ENCODE data around the gene IRF7. TPM values are rescaled to one million over a fixed set of nuclear protein-coding genes. Genes with fewer than 3 reads are reported as not detected.
A peak's percentile ranks its signal among the peaks of the same experiment; 100 is the strongest.

The IRF7 gene
- polyA plus RNA-seq, 1 experiment: 2.4 TPM

DNA sequence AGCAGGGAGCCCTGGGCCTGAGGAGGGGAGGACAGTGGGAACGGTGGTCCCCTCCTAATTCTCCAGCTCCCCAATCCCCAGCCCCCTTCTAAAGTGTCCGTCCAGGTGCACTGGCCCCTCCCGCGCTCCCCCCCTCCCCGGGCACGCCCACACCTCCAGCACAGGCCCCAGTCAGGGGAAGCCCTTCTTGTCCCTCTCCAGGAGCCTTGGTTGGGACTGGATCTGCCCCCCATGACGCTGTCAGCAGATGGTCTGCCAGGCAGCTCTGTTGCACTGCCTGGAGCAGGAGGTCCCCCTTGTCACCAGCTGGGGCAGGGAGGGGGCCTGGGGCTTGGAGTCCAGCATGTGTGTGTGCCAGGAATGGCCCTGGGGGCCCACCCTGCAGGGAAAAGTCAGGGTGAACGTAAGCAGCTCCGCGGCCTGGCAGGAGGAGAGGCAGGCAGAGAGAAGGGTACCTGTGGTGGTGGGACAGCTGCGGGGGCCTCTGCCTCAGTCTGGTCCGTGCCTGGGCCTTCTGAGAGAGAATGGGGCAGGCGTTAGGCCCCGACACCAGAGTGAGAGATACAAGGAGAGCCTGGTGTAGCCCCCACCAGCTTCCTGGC lies 1.6 kb downstream of the IRF7 start:
- Histone ChIP-seq H3K4me3 (ENCODE audit: low read depth, low read length) (no peak overlapping the region), H3K27me3 (ENCODE audit: control insufficient read depth, insufficient read depth, low read length) (no peaks in the 10 kb centered on the region), H3K9me3 (ENCODE audit: control insufficient read depth, insufficient read depth, low read length) (no peaks in the 10 kb centered on the region; the same call in 1 of the 2 replicates), H3K27ac (ENCODE audit: low read depth, low read length) (no peak overlapping the region)
- ChIA-PET POLR2A (interaction anchor here (0.7 kb wide), 1 partner anchor 26 kb away, joined by 4 read pairs; no protein-coding TSS in a partner anchor), CTCF (no interaction called here)
- TF ChIP-seq, protein P1, sequence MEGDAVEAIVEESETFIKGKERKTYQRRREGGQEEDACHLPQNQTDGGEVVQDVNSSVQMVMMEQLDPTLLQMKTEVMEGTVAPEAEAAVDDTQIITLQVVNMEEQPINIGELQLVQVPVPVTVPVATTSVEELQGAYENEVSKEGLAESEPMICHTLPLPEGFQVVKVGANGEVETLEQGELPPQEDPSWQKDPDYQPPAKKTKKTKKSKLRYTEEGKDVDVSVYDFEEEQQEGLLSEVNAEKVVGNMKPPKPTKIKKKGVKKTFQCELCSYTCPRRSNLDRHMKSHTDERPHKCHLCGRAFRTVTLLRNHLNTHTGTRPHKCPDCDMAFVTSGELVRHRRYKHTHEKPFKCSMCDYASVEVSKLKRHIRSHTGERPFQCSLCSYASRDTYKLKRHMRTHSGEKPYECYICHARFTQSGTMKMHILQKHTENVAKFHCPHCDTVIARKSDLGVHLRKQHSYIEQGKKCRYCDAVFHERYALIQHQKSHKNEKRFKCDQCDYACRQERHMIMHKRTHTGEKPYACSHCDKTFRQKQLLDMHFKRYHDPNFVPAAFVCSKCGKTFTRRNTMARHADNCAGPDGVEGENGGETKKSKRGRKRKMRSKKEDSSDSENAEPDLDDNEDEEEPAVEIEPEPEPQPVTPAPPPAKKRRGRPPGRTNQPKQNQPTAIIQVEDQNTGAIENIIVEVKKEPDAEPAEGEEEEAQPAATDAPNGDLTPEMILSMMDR (IDR thresholded peaks at IDR 0.05; ENCODE audit: low read depth, low read length): no peak
- DNase-seq (ENCODE audit: low read depth, low spot score): no peak

DNA sequence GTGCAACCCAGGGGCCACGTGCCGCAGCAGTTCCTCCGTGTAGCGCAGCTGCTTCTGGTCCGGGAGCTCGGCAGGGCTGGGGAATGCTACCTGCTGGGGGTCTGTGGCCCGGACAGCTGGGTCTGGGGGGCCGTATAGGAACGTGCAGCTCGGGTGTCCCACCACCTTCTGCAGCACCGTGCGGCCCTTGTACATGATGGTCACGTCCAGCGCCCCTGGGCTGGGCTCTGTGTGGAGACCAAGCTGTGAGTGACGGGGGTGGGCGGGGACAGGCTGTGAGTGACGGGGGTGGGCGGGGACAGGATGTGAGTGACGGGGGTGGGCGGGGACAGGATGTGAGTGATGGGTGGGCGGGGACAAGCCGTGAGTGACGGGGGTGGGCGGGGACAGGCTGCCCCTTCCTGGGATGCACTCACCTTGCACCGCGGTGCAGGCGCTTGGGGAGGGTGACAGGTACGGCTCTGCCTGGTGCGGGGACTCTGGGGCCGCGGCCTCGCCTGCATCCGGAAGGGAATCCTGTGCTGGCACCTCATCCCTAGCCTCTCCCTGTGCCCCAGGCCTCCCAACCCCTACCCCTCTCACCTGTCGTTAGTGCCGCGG lies 2.3 kb downstream of the IRF7 start:
- Histone ChIP-seq H3K9me3 (ENCODE audit: control insufficient read depth, insufficient read depth, low read length) (no peaks in the 10 kb centered on the region; the same call in 1 of the 2 replicates), H3K4me3 (ENCODE audit: low read depth, low read length) (no peak overlapping the region), H3K27ac (ENCODE audit: low read depth, low read length) (no peak overlapping the region), H3K27me3 (ENCODE audit: control insufficient read depth, insufficient read depth, low read length) (no peaks in the 10 kb centered on the region)
- POLR2A ChIA-PET: interaction anchor here (0.7 kb wide), 1 partner anchor 38 kb away, joined by 4 read pairs; the partner anchor contains the start of gene PHRF1
- TF ChIP-seq, protein P1 (IDR thresholded peaks at IDR 0.05; ENCODE audit: low read depth, low read length): no peak
- no peak for DNase-seq (ENCODE audit: low read depth, low spot score)
- CTCF ChIA-PET: no interaction called here

DNA sequence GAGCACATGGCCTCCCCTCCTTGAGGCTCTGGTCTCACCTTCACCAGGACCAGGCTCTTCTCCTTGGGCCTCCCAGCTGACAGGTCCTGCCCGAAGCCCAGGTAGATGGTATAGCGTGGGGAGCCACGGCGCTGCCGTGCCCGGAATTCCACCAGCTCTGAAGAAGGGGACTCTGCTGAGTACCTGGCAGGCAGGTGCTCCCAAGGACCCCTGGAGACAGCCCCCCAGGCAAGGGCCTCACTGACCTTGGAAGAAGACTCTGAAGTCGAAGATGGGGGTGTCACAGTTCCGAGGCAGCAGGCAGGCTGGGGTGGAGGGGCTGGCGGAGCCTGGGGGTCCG lies 2.8 kb downstream of the IRF7 start:
- ChIA-PET CTCF (no interaction called here), POLR2A (interaction anchor here (0.7 kb wide), 1 partner anchor 37 kb away, joined by 4 read pairs; the partner anchor contains the start of gene PHRF1)
- Histone ChIP-seq H3K27me3 (ENCODE audit: control insufficient read depth, insufficient read depth, low read length) (no peaks in the 10 kb centered on the region), H3K9me3 (ENCODE audit: control insufficient read depth, insufficient read depth, low read length) (no peaks in the 10 kb centered on the region; the same call in 1 of the 2 replicates), H3K4me3 (ENCODE audit: low read depth, low read length) (no peak overlapping the region), H3K27ac (ENCODE audit: low read depth, low read length) (no peak overlapping the region)
- DNase-seq (ENCODE audit: low read depth, low spot score): no peak
- TF ChIP-seq, protein P1 (IDR thresholded peaks at IDR 0.05; ENCODE audit: low read depth, low read length): no peak

DNA sequence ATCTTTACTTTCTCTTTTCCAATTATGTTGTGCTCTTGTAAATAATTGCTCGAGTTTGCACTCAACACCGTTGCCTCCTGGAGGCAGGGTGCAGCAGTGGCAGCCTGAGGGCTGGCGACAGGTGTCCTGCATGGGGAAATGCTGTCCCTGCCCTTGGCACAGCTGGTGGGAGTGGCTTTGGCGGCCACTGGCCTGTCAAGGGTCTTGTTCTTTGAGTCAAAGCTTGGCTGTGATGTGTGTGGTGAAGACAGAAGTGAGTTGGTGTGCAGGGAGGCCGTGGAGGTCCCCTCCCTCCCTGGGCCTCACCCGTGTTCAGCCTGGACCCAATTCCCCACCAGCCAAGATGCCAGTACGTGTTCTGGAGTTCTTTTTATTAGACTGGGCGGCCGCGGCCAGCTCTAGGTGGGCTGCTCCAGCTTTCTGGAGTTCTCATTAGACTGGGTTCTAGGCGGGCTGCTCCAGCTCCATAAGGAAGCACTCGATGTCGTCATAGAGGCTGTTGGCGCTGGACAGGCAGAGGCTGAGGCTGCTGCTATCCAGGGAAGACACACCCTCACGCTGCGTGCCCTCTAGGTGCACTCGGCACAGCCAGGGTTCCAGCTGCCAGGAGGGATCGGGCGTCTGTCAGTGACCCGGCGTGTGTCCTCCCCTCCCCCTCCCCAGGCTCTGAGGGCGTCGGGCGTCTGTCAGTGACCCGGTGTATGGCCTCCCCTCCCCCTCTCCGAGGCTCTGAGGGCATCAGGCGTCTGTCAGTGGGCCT lies 3.4 kb downstream of the IRF7 start:
- ChIA-PET POLR2A (interaction anchor here (0.7 kb wide), 1 partner anchor 37 kb away, joined by 4 read pairs; the partner anchor contains the start of gene PHRF1), CTCF (no interaction called here)
- Histone ChIP-seq H3K27me3 (ENCODE audit: control insufficient read depth, insufficient read depth, low read length) (no peaks in the 10 kb centered on the region), H3K4me3 (ENCODE audit: low read depth, low read length) (no peak overlapping the region), H3K9me3 (ENCODE audit: control insufficient read depth, insufficient read depth, low read length) (no peaks in the 10 kb centered on the region; the same call in 1 of the 2 replicates), H3K27ac (ENCODE audit: low read depth, low read length) (no peak overlapping the region)
- no peak for DNase-seq (ENCODE audit: low read depth, low spot score)
- TF ChIP-seq, protein P1 (IDR thresholded peaks at IDR 0.05; ENCODE audit: low read depth, low read length): peak; percentile 33

Measured in AG04450 (cell line).